Stomach (tissue), 19 donors: ENCODE results near the gene OAS3. TPM values are rescaled to one million over a fixed set of nuclear protein-coding genes. Genes with fewer than 3 reads are reported as not detected.
A peak's percentile ranks its signal among the peaks of the same experiment; 100 is the strongest.

ENCODE experiments used
- DNase-seq, 2 donors: peaks; one replicate each; pipeline versions ENCODE4 v3.0.0 to v3.0.0-alpha.2; 2013 to 2019
- H3K27ac ChIP-seq, 5 donors: fragments of 200-600 bp in 4 of 5; sonication (generic) in 4 of 5; one replicate each; pipeline ENCODE4 v1.5.1; 2013 to 2019; ENCODE audit warnings: mild to moderate bottlenecking in 1 of 5, moderate library complexity in 1 of 5
- H3K27me3 ChIP-seq, 3 donors: fragments of 200-600 bp; sonication (generic); one replicate each; pipeline ENCODE4 v1.5.1; 2017 to 2019; ENCODE audit warnings: mixed run types in 1 of 3
- H3K36me3 ChIP-seq, 4 donors: fragments of 200-600 bp; sonication (generic); 1 replicate in 3 of 4; 2 replicates in 1 of 4; pipeline ENCODE4 v1.5.1; 2016 to 2019
- H3K4me1 ChIP-seq, 4 donors: fragments of 200-600 bp; sonication (generic); one replicate each; pipeline ENCODE4 v1.5.1; 2016 to 2019
- H3K4me3 ChIP-seq, 4 donors: fragments of 200-600 bp; sonication (generic) in 3 of 4; one replicate each; pipeline ENCODE4 v1.5.1; 2016 to 2019; ENCODE audit warnings: mild to moderate bottlenecking in 1 of 4
- H3K9me3 ChIP-seq, 4 donors: fragments of 200-600 bp; sonication (generic); one replicate each; pipeline ENCODE4 v1.5.1; 2016 to 2019
- EP300 ChIP-seq: sonication (generic); formaldehyde crosslinking; IDR thresholded peaks from one replicate; pipeline ENCODE4 v1.6.1; 2017; ENCODE audit warnings: antibody characterized with exemption
- POLR2A ChIP-seq, 4 donors: fragments of 450-650 bp; IDR thresholded peaks; one replicate each; pipeline ENCODE4 v1.6.1; 2016; ENCODE audit warnings: antibody characterized with exemption in 4 of 4, control low read depth in 2 of 4, mild to moderate bottlenecking in 1 of 4, moderate library complexity in 1 of 4
- POLR2AphosphoS5 ChIP-seq, 3 donors: sonication (generic); formaldehyde crosslinking; IDR thresholded peaks; one replicate each; pipeline ENCODE4 v1.6.1; 2016; ENCODE audit warnings: antibody characterized with exemption in 3 of 3
- WGBS, 5 donors: extraction: QIAGEN DNeasy Blood & Tissue Kit in 3 of 5; methylation state at CpG; one replicate each; pipeline versions ENCODE4 v1.1.5 to v1.1.7; 2013 to 2018; 5-methylcytosine and 5-hydroxymethylcytosine counted together
- intact Hi-C: fragments of 100-400 bp; cut with DNase I; formaldehyde crosslinking; loops from one replicate; pipeline ENCODE4 v1.15.1; 2023; ENCODE audit warnings: low total_unique reads
- long read RNA-seq, 10 donors: transcript quantifications; one replicate each; lab custom pipeline, GENCODE V29; 2026
- polyA plus RNA-seq, 3 donors: library from polyadenylated mRNA; stranded (reverse); fragments of 200-250 nt; gene quantifications; one replicate each; pipeline ENCODE4 v1.2.3, GENCODE V29; 2013
- total RNA-seq, 5 donors: library from RNA; depleted of rRNA; stranded (reverse); fragments of >200 nt; gene quantifications; one replicate each; pipeline versions ENCODE4 v1.1.0 to v1.2.3, GENCODE V29; 2014 to 2016
- TF ChIP-seq, protein P1 (sequence below), 7 experiments: fragments of 450-650 bp in 4 of 7; fragments of 200-600 bp in 3 of 7; sonication (generic) in 3 of 7; IDR thresholded peaks; one replicate each; pipeline ENCODE4 v1.5.1; 2016 to 2019; ENCODE audit warnings: antibody characterized with exemption in 7 of 7, control low read depth in 2 of 7, mild to moderate bottlenecking in 1 of 7
- donor health status: healthy with polysubstance abuse.
- donor health status: Bipolar disorder and iron deficiency.
- donor health status: healthy.

Gene OAS3, protein sequence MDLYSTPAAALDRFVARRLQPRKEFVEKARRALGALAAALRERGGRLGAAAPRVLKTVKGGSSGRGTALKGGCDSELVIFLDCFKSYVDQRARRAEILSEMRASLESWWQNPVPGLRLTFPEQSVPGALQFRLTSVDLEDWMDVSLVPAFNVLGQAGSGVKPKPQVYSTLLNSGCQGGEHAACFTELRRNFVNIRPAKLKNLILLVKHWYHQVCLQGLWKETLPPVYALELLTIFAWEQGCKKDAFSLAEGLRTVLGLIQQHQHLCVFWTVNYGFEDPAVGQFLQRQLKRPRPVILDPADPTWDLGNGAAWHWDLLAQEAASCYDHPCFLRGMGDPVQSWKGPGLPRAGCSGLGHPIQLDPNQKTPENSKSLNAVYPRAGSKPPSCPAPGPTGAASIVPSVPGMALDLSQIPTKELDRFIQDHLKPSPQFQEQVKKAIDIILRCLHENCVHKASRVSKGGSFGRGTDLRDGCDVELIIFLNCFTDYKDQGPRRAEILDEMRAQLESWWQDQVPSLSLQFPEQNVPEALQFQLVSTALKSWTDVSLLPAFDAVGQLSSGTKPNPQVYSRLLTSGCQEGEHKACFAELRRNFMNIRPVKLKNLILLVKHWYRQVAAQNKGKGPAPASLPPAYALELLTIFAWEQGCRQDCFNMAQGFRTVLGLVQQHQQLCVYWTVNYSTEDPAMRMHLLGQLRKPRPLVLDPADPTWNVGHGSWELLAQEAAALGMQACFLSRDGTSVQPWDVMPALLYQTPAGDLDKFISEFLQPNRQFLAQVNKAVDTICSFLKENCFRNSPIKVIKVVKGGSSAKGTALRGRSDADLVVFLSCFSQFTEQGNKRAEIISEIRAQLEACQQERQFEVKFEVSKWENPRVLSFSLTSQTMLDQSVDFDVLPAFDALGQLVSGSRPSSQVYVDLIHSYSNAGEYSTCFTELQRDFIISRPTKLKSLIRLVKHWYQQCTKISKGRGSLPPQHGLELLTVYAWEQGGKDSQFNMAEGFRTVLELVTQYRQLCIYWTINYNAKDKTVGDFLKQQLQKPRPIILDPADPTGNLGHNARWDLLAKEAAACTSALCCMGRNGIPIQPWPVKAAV
- total RNA-seq, result 100 to 1,000 TPM in 1 of 5 donors, 10 to 100 TPM in 3, 1 to 10 TPM in 1; 7.1 to 208 (median 45.2) TPM
- polyA plus RNA-seq, result 1 to 10 TPM; 5.7 to 7.1 (median 6.9) TPM
- long read RNA-seq, donor 1, full-length matches to known transcripts, result 1 of 1 reads
- long read RNA-seq, donor 1, partial matches to known transcripts, result 0 of 1 reads
- long read RNA-seq, donor 1, other reads (novel, unspliced or antisense), result 0 of 1 reads
- long read RNA-seq, donor 2, result 0 reads
- long read RNA-seq, donor 3, result 0 reads
- long read RNA-seq, donor 4, full-length matches to known transcripts, result 2 of 2 reads
- long read RNA-seq, donor 4, partial matches to known transcripts, result 0 of 2 reads
- long read RNA-seq, donor 4, other reads (novel, unspliced or antisense), result 0 of 2 reads
- long read RNA-seq, donor 5, full-length matches to known transcripts, result 1 of 1 reads
- long read RNA-seq, donor 5, partial matches to known transcripts, result 0 of 1 reads
- long read RNA-seq, donor 5, other reads (novel, unspliced or antisense), result 0 of 1 reads
- long read RNA-seq, donor 6, full-length matches to known transcripts, result 4 of 4 reads
- long read RNA-seq, donor 6, partial matches to known transcripts, result 0 of 4 reads
- long read RNA-seq, donor 6, other reads (novel, unspliced or antisense), result 0 of 4 reads
- long read RNA-seq, donor 7, partial matches to known transcripts, result 0 of 1 reads
- long read RNA-seq, donor 7, other reads (novel, unspliced or antisense), result 0 of 1 reads
- long read RNA-seq, donor 8, full-length matches to known transcripts, result 1 of 1 reads
- long read RNA-seq, donor 8, partial matches to known transcripts, result 0 of 1 reads
- long read RNA-seq, donor 8, other reads (novel, unspliced or antisense), result 0 of 1 reads
- long read RNA-seq, donor 9, partial matches to known transcripts, result 0 of 1 reads
- long read RNA-seq, donor 9, other reads (novel, unspliced or antisense), result 0 of 1 reads
- long read RNA-seq, donor 10, result 0 reads

DNA sequence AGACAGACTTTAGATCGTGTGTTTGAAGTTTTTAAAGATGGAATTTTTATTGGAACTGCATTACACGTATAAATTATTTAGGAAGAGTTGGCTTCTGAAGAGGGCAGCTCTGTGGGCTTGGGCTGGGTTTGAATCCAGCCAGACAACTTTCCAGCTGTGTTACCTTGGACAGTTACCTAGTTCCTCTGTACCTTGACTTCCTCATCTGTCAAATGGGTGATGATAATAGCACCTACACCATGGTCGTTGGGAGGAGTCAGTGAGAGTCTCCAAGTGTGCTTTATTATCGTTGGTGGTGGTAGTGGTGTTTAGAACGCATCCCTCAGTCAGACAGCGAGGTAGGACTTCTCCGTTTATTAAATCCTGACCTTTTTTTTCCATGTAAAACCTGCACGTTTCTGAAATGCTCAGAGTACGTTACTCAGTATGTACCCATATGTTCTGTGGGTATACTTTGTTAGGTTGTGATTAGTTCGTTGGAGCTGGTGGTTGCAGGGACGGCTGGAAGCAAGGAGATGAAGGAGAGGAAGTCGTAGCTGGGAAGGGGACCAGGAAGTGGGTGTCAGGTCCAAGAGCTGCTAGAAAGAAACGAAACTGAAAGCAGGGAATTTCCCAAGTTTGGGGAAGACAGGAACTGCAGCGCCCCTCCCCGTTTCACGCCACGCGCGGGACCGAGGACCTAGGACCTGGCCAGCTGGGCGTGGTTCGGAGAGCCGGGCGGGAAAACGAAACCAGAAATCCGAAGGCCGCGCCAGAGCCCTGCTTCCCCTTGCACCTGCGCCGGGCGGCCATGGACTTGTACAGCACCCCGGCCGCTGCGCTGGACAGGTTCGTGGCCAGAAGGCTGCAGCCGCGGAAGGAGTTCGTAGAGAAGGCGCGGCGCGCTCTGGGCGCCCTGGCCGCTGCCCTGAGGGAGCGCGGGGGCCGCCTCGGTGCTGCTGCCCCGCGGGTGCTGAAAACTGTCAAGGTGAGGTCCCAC is at the start of gene OAS3:
OAS3 (plus strand) TSS at position 734 of the 979 bp plus-strand sequence; CDS start at position 791, 57 bp downstream.
- DNase-seq, result peak; percentile 89 to 95
- H3K27ac ChIP-seq, result peak within 1 kb of the TSS; percentile 83 to 93 (median 86)
- intact Hi-C loops, result no loop called here
- H3K27me3 ChIP-seq, result no peaks in the 10 kb centered on the region
- H3K4me3 ChIP-seq, result peak within 1 kb of the TSS; percentile 67 to 76 (median 72)
- no peaks in the 10 kb centered on the region for H3K9me3 ChIP-seq
- H3K4me1 ChIP-seq, result peaks cover 8 to 23% (median 21%) of the 10 kb centered on the region in 4 donors
- H3K36me3 ChIP-seq, result peaks cover 0 to 12% (median 5%) of the 10 kb centered on the region in 4 donors
- WGBS, 5 donors, result 7 to 11% (median 8%) methylated on average over 31 to 50 of the region's 50 CpGs
- TF ChIP-seq, protein P1, sequence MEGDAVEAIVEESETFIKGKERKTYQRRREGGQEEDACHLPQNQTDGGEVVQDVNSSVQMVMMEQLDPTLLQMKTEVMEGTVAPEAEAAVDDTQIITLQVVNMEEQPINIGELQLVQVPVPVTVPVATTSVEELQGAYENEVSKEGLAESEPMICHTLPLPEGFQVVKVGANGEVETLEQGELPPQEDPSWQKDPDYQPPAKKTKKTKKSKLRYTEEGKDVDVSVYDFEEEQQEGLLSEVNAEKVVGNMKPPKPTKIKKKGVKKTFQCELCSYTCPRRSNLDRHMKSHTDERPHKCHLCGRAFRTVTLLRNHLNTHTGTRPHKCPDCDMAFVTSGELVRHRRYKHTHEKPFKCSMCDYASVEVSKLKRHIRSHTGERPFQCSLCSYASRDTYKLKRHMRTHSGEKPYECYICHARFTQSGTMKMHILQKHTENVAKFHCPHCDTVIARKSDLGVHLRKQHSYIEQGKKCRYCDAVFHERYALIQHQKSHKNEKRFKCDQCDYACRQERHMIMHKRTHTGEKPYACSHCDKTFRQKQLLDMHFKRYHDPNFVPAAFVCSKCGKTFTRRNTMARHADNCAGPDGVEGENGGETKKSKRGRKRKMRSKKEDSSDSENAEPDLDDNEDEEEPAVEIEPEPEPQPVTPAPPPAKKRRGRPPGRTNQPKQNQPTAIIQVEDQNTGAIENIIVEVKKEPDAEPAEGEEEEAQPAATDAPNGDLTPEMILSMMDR (IDR thresholded peaks at IDR 0.05), result peak in 1 of 7 experiments; percentile 14
- TF ChIP-seq EP300, result no peak
- TF ChIP-seq POLR2AphosphoS5 (IDR thresholded peaks at IDR 0.05), result peak; percentile 42 to 89 (median 49)

DNA sequence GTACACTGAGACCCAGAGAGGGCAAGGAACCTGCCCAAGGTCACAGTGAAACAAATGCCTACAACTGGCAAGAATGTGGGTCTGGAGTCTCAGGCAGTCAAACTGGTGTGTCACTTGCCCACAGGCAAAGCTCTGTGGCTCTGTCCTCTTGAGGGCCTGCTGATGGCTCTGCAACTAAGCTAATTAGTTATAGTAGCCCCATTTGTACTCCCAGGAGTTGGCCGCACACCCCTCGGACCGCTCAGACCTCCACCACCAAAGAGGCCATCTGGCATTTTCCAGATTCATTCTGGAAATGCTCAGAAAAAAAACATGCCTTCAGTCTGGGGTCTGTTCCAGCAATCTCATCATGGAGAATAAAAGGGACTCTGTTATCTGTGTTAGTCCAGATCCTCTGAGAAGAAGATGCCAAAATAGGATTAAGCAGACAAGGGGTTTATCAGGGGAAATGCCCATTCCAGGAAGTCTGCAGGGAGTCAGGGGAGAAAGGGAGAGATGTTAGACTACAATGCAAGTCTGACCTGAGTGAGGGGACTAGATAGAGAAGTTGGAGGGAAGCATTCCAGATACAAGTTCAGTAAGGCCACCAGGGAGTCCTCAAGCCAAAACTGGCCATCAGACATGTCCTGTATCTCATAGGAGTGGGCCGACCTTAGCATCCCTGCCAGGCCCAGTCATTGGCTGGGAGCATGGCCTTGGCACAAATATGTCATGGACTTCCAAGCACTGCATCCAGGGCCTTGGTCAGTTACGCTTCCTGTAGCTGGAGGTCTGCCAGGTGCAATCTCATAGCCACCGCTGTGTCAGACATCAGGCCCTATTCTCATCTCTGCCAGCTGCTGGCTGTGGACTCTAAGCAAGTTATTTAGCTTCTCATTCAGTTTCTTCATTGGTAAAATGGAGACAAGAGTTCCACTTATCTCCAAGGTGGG is 46.9 kb upstream of the OAS3 start:
- H3K4me1 ChIP-seq, result no peaks in the 10 kb centered on the region
- WGBS, 5 donors, result 59 to 71% (median 67%) methylated on average over 6 of the region's 6 CpGs
- no peak overlapping the region for H3K27ac ChIP-seq
- TF ChIP-seq, protein P1 (IDR thresholded peaks at IDR 0.05), result no peak
- TF ChIP-seq POLR2AphosphoS5 (IDR thresholded peaks at IDR 0.05) (no peak), POLR2A (IDR thresholded peaks at IDR 0.05) (no peak), EP300 (no peak)
- H3K9me3 ChIP-seq, result peaks cover 0 to 3% (median 1%) of the 10 kb centered on the region in 4 donors
- peak in 1 of 2 donors; percentile 24 for DNase-seq
- no peaks in the 10 kb centered on the region for H3K36me3 ChIP-seq
- H3K4me3 ChIP-seq, result no peak overlapping the region
- intact Hi-C loops, result loop anchor here (10.0 kb wide), 1 partner anchor 133 kb away; no protein-coding TSS in a partner anchor
- H3K27me3 ChIP-seq, result peaks cover 0 to 13% (median 0%) of the 10 kb centered on the region in 3 donors
